Measurements from ENCODE around the gene GOLM1.

GOLM1 gene

GRCh38 chr9:85995097-85995496 lies 104.3 kb downstream of the GOLM1 start:
- Mint-ChIP-seq H3K36me3 (ENCODE audit: low read depth) (peaks cover 52% of the 10 kb centered on the region), H3K9me3 (no peaks in the 10 kb centered on the region), H3K4me1 (ENCODE audit: low read depth) (no peaks in the 10 kb centered on the region), H3K27me3 (no peaks in the 10 kb centered on the region), H3K4me3 (no peak overlapping the region), H3K27ac (no peak overlapping the region)

GRCh38 chr9:85994191-85994590 lies 105.2 kb downstream of the GOLM1 start:
- Mint-ChIP-seq H3K4me1 (ENCODE audit: low read depth) (no peaks in the 10 kb centered on the region), H3K9me3 (no peaks in the 10 kb centered on the region), H3K27me3 (no peaks in the 10 kb centered on the region), H3K36me3 (ENCODE audit: low read depth) (peaks cover 56% of the 10 kb centered on the region), H3K27ac (no peak overlapping the region), H3K4me3 (no peak overlapping the region)

- H3K36me3 Mint-ChIP-seq (ENCODE audit: low read depth): peaks cover 84% of the 10 kb centered on the region
- no peaks in the 10 kb centered on the region for H3K27me3 Mint-ChIP-seq
- no peaks in the 10 kb centered on the region for H3K9me3 Mint-ChIP-seq
- no peak overlapping the region for H3K27ac Mint-ChIP-seq
- H3K4me3 Mint-ChIP-seq: no peak overlapping the region
- no peaks in the 10 kb centered on the region for H3K4me1 Mint-ChIP-seq (ENCODE audit: low read depth)
Measured at GRCh38 chr9:85987236-85987635, 112.1 kb downstream of the GOLM1 start.

- H3K4me3 Mint-ChIP-seq: no peak overlapping the region
- H3K27ac Mint-ChIP-seq: no peak overlapping the region
- H3K9me3 Mint-ChIP-seq: no peaks in the 10 kb centered on the region
- H3K27me3 Mint-ChIP-seq: no peaks in the 10 kb centered on the region
- no peaks in the 10 kb centered on the region for H3K4me1 Mint-ChIP-seq (ENCODE audit: low read depth)
- peaks cover 90% of the 10 kb centered on the region for H3K36me3 Mint-ChIP-seq (ENCODE audit: low read depth)
Measured at GRCh38 chr9:85984457-85984856, 114.9 kb downstream of the GOLM1 start.

GRCh38 chr9:85981369-85981768 lies 118.0 kb downstream of the GOLM1 start:
- Mint-ChIP-seq H3K9me3 (no peaks in the 10 kb centered on the region), H3K27ac (no peak overlapping the region), H3K4me1 (ENCODE audit: low read depth) (no peaks in the 10 kb centered on the region), H3K27me3 (no peaks in the 10 kb centered on the region), H3K4me3 (no peak overlapping the region), H3K36me3 (ENCODE audit: low read depth) (peaks cover 91% of the 10 kb centered on the region)

- Mint-ChIP-seq H3K9me3 (no peaks in the 10 kb centered on the region), H3K27me3 (no peaks in the 10 kb centered on the region), H3K4me3 (no peak overlapping the region), H3K36me3 (ENCODE audit: low read depth) (peaks cover 75% of the 10 kb centered on the region), H3K4me1 (ENCODE audit: low read depth) (no peaks in the 10 kb centered on the region), H3K27ac (no peak overlapping the region)
Measured at GRCh38 chr9:85978496-85978895, 120.9 kb downstream of the GOLM1 start.

All from stimulated activated naive CD8-positive, alpha-beta T cell treated with anti-CD3 and anti-CD28 coated beads, Interleukin-15, Interleukin-2, amounts not matched to agents 100 ng/mL and 50 ng/mL, for 24 hours (primary cell).